Epithelial cell of esophagus (primary cell): ENCODE results near the gene ANKRD13C.

ENCODE experiments used
- DNase-seq: peaks from one replicate; pipeline ENCODE4 v3.0.0; 2010; ENCODE audit warnings: low read depth
- H3K4me3 ChIP-seq: 2 replicates; pipeline ENCODE4 v1.5.1; 2011; ENCODE audit warnings: mild to moderate bottlenecking, low read length, control low read depth
- TF ChIP-seq, protein P1 (sequence below): IDR thresholded peaks from 2 replicates; pipeline ENCODE4 v1.5.1; 2011; ENCODE audit warnings: low read depth, mild to moderate bottlenecking, low read length, control low read depth, inconsistent platforms; ENCODE audit not compliant: insufficient read depth; ENCODE audit errors: missing control alignments

Gene ANKRD13C, protein sequence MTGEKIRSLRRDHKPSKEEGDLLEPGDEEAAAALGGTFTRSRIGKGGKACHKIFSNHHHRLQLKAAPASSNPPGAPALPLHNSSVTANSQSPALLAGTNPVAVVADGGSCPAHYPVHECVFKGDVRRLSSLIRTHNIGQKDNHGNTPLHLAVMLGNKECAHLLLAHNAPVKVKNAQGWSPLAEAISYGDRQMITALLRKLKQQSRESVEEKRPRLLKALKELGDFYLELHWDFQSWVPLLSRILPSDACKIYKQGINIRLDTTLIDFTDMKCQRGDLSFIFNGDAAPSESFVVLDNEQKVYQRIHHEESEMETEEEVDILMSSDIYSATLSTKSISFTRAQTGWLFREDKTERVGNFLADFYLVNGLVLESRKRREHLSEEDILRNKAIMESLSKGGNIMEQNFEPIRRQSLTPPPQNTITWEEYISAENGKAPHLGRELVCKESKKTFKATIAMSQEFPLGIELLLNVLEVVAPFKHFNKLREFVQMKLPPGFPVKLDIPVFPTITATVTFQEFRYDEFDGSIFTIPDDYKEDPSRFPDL

DNA sequence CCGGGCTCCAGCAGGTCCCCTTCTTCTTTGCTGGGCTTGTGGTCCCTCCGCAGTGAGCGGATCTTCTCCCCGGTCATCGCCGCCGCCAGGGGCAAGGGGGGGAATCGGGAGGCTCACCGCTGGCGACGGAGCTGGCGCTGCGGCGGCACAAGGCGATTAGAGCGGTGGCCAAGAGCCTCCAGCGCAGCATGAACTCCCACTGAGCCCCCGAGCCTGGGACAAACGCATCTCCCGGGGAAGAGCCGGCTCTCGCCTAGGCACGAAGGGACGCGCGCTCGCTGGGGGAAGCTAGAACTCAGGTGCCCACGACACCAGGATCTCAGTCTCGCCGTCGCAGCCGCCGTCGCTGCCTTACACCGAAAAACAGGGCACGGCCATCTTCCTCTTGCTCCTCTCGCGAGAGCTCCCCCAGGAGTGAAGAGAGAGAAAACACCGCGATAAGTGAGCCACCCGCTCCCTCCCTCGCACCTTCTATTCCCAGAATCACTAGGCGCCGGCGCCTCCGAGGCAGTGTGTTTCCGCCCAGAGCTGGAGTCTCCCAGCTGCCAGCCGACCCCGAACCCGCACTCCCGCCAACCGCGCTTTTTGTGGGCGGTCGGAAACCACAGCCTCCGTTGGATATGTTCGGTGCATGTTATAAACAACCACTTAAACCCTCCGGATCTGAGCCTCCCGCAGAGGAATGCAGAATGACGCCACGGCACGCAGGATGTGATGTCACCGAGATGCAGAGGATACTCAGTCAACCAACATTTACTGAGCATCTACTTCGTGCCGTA lies at the start of gene ANKRD13C:
ANKRD13C (minus strand) TSS at position 391 of the 779 bp plus-strand sequence; CDS start at position 77, 314 bp downstream.
- TF ChIP-seq, protein P1, sequence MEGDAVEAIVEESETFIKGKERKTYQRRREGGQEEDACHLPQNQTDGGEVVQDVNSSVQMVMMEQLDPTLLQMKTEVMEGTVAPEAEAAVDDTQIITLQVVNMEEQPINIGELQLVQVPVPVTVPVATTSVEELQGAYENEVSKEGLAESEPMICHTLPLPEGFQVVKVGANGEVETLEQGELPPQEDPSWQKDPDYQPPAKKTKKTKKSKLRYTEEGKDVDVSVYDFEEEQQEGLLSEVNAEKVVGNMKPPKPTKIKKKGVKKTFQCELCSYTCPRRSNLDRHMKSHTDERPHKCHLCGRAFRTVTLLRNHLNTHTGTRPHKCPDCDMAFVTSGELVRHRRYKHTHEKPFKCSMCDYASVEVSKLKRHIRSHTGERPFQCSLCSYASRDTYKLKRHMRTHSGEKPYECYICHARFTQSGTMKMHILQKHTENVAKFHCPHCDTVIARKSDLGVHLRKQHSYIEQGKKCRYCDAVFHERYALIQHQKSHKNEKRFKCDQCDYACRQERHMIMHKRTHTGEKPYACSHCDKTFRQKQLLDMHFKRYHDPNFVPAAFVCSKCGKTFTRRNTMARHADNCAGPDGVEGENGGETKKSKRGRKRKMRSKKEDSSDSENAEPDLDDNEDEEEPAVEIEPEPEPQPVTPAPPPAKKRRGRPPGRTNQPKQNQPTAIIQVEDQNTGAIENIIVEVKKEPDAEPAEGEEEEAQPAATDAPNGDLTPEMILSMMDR: peak; percentile 10
- peak; percentile 97 for DNase-seq
- H3K4me3 ChIP-seq: peak within 1 kb of the TSS; percentile 81

DNA sequence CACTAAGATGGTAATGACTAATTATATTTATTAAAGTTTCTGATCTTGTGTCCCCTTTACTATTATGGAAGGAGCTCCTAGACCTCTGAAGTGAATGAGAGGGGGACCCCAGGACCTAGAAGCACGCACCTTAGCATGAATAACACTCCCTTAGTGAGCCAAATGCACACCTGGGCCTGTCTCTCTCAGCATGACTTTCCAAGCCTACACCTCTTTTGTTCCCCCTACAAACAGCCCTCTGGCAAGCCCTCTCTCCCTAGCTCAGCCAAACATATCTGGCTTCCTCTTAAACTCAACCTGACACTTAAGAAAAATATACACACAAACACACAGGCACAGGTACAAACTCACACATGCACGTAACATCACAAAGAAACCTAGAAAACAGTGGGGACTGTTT lies 49.2 kb upstream of the ANKRD13C start:
- no peak for DNase-seq
- TF ChIP-seq, protein P1: no peak
- H3K4me3 ChIP-seq: no peak overlapping the region

DNA sequence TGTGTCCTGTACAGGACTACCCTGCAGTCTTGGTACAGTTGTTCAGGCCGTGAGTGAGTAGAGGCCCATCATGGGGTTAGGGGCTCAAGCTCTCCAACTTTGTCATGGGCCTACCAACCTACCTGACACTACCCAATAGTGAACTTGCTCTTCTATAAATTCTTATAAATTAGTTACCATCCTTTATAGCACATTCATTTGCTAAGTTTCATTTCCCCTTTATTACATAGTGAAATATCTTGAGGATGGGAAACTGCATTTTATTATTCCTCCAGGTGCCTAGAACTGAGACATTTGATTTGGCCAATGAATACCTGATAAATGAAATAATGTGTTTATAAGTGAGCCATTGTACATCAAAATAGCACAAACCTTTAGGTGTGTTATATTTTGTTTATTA lies 47.5 kb upstream of the ANKRD13C start:
- no peak overlapping the region for H3K4me3 ChIP-seq
- TF ChIP-seq, protein P1: no peak
- no peak for DNase-seq

DNA sequence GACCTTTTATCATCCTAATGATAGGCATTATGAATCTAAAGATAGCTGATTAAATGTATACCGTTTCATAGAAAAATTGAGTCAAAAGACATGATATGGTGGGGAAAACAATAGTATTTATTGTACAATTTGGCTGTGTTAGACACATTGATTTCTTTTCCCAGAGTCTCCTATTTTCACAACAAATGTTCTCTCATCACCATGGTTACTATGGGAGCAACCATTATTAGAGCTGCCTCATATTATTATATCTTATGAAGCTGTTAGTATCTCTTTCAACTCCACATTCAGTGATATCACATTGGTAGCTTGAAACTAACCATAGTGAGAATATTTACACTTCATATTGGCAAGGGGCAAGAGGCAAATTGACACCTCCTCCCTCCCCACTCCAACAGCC lies 45.8 kb upstream of the ANKRD13C start:
- TF ChIP-seq, protein P1: no peak
- DNase-seq: no peak
- no peak overlapping the region for H3K4me3 ChIP-seq

DNA sequence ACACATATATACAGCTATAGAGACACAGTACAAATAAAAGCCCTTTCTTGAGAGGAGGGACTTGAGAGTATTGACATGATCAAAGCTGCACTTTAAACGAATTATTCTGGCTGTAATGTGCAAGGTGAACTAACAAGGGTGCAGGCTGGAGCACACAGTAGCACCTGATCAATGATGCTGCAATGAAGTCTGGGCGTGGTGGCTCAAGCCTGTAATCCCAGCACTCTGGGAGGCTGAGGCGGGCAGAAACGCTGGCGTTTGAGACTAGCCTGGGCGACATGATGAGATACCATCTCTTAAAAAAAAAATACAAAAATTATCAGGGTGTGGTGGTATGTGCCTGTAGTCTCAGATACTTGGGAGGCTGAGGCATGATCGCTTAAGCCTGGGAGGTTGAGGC lies 42.5 kb upstream of the ANKRD13C start:
- DNase-seq: no peak
- no peak overlapping the region for H3K4me3 ChIP-seq
- TF ChIP-seq, protein P1: no peak

DNA sequence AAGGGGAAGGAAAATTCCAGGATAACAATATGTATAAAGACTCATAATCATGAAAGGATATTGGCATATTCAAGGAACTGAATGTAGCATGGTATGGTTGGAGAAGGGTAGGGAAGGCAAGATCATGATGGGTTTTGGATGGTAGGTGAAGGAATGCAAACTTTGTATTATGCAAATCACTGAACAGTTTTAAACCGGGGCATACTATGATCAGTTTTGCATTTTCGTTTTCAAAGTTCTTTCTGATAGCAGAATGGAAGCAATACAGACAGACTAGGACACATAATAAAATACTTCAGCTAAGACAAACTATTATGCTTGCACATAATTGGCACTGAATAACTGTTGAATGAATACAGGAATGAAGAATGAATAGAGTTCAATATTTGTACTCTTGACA lies 42.1 kb upstream of the ANKRD13C start:
- TF ChIP-seq, protein P1: no peak
- DNase-seq: no peak
- no peak overlapping the region for H3K4me3 ChIP-seq
